ENCODE measurements around the gene DNAJC5. TPM values are rescaled to one million over a fixed set of nuclear protein-coding genes. Genes with fewer than 3 reads are reported as not detected.

The DNAJC5 gene
- total and polyA plus RNA-seq, 2 of the 8 experiments (the other 6 are each of a cell fraction or from before 2014, with no cell fraction given): 19.2 to 31.2 TPM

GRCh38 chr20:63973636-63974401 is 78.9 kb downstream of the DNAJC5 start (continued):
- no peak for TF ChIP-seq NRF1 (IDR thresholded peaks at IDR 0.05; ENCODE audit: low read depth, low read length)
- no peak for TF ChIP-seq BACH1 (IDR thresholded peaks at IDR 0.05; ENCODE audit: low read length)
- no peak for TF ChIP-seq TAF1 (IDR thresholded peaks at IDR 0.05; ENCODE audit: low read depth, low read length)
- no peak for TF ChIP-seq SP1 (IDR thresholded peaks at IDR 0.05; ENCODE audit: low read depth, low read length)
- no peak for TF ChIP-seq RXRA (IDR thresholded peaks at IDR 0.05; ENCODE audit: insufficient read depth, low read depth, low read length)
- TF ChIP-seq CHD2 (IDR thresholded peaks at IDR 0.05; ENCODE audit: low read length): 0 out of 2 replicates have a peak, but pooled peaks have one; percentile 26
- TF ChIP-seq JUND (IDR thresholded peaks at IDR 0.05; ENCODE audit: low read length): no peak
- TF ChIP-seq TCF12 (IDR thresholded peaks at IDR 0.05; ENCODE audit: low read depth, low read length): no peak
- no peak for TF ChIP-seq HDAC2 (IDR thresholded peaks at IDR 0.05; ENCODE audit: borderline replicate concordance in 1 of 2, low read depth in 2 of 2, low read length in 2 of 2)
- 0 out of 2 replicates have a peak, but pooled peaks have one; percentile 47 for TF ChIP-seq E2F6 (IDR thresholded peaks at IDR 0.05)
- TF ChIP-seq RAD21 (IDR thresholded peaks at IDR 0.05 in 1 of 2, conservative IDR thresholded peaks at IDR 0.05 in 1 of 2; ENCODE audit: low read depth in 2 of 2, low read length in 2 of 2): peak; percentile 93 to 95
- no peak for TF ChIP-seq TBP (IDR thresholded peaks at IDR 0.05; ENCODE audit: low read depth, low read length)
- TF ChIP-seq CREB1 (IDR thresholded peaks at IDR 0.05): peak; percentile 49; the same call in 1 of the 2 replicates
- no peak for TF ChIP-seq CEBPB (IDR thresholded peaks at IDR 0.05; ENCODE audit: low read depth, low read length)
- no peak for TF ChIP-seq CBX5 (IDR thresholded peaks at IDR 0.05; ENCODE audit: low read depth, low read length)
- TF ChIP-seq ATF3 (IDR thresholded peaks at IDR 0.05; ENCODE audit: insufficient read depth, low read depth, low read length): no peak
- TF ChIP-seq YY1 (IDR thresholded peaks at IDR 0.05; ENCODE audit: low read depth, low read length): no peak
- TF ChIP-seq ASH2L (IDR thresholded peaks at IDR 0.05; ENCODE audit: low read length): no peak
- TF ChIP-seq SP4 (IDR thresholded peaks at IDR 0.05; ENCODE audit: low read length): no peak
- TF ChIP-seq CTBP2 (IDR thresholded peaks at IDR 0.05; ENCODE audit: borderline replicate concordance, insufficient read depth, insufficient read length, low read length): peak; percentile 60

Data from H1 (cell line).